Gastrocnemius medialis (tissue), 4 donors: ENCODE data around the gene DIP2C.

Source experiments
- CTCF ChIP-seq, 5 experiments: fragments of 450-650 bp in 3 of 5; fragments of 200-600 bp in 2 of 5; sonication (generic) in 2 of 5; IDR thresholded peaks in 4 of 5; conservative IDR thresholded peaks in 1 of 5; 1 replicate in 4 of 5; 2 replicates in 1 of 5; pipeline ENCODE4 v1.5.1; 2016 to 2019; ENCODE audit warnings: antibody characterized with exemption in 5 of 5, mild to moderate bottlenecking in 3 of 5, moderate library complexity in 3 of 5
- POLR2A ChIP-seq, 2 donors: fragments of 450-650 bp; IDR thresholded peaks; one replicate each; pipeline ENCODE4 v1.6.1; 2017; ENCODE audit warnings: antibody characterized with exemption in 2 of 2, mild to moderate bottlenecking in 2 of 2, moderate library complexity in 2 of 2

GRCh38 chr10:260819-261429 is 428.5 kb downstream of the DIP2C start:
- TF ChIP-seq CTCF (IDR thresholded peaks at IDR 0.05 in 4 of 5, conservative IDR thresholded peaks at IDR 0.05 in 1 of 5): no peak
- no peak for TF ChIP-seq POLR2A (IDR thresholded peaks at IDR 0.05)
